HCEC 1CT (cell line): ENCODE data around the gene PRKD1.
"Not testable (repeated sequence)": the region's sequence is repeated elsewhere in the genome, so short reads cannot be mapped to it uniquely, and the experiment has no call there.

Source experiments
- DNase-seq: peaks from one replicate; pipeline ENCODE4 v3.0.0-alpha.2; 2017

PRKD1 gene

DNA sequence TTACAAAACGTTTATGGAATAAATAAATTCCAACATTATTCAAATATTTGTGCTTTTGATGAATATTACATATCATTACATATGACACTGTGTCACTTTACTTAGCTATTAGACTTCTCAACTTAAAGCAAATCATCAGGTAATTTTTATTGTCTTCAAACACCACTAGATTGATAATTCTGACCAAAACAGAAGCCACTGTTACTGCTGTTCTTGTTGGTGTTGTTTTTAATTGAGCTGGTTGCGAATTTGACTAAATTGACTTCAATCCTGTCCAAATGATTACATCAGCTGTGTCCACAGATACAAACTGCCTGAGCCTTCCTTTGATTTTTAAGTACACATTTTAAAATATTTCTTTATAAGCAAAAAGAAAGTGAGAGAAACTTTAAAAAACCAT is 29.2 kb downstream of the PRKD1 start:
- DNase-seq, result no peak

DNA sequence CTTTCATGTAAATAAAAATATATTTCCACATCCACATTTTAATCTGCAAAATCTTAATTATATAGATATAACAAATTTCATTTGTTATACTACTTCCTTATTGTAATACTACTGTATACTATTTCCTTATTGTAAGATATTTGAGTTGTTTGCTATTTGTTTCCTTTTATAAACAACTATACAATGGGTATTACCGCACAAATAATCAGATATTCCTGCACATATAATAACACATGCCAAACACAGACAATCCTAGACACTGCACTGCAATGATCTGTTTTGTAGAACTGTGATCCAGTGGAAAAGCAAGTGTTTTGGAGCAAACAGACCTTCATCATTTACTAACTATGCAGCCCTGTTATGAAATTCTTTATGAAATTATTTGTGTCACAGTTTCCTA is 30.5 kb downstream of the PRKD1 start:
- DNase-seq, result no peak

DNA sequence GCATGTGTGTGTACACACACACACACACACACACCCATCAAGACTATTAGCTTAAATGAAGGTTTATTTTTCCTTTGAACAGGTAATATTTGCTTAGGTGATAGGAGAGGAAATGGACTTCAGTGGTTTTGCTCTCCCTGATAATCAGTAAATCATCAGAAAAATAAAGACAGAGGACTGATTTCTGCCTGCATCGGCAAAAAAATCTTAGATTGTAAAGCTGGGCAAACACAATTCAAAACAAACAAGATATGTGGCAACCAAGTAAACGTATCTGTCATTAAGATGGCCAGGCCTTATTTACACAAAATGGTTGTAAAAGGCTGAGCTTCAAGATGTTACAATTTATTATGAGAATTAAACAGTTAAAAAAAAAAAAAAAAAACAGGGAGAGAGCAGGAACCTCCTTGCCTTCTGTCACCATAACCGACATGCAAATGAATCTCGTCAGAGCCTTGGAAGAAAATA is 31.3 kb downstream of the PRKD1 start:
- DNase-seq, result no peak

DNA sequence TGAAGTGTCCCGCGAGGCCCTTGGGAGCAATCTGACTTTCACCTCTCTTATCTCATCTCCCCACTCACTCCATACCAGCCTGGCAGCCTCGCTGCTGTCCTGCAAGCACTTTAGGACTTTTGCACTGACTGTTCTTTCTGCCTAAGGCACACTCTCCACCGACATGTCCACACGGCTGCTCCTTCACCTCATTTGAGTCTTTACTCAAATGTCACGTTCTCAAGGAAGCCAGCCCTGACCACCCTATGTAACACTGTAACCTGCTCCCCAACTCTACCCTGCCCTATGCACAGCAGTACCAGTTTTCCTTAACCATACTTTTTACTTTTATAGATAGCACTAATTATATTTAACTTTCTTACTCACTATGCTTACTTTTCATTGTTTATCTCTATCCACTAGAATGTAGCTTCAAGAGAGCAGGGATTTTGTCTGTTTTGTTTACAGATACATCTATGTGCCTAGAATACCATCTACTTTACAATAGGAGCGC is 32.0 kb downstream of the PRKD1 start:
- DNase-seq, result no peak

DNA sequence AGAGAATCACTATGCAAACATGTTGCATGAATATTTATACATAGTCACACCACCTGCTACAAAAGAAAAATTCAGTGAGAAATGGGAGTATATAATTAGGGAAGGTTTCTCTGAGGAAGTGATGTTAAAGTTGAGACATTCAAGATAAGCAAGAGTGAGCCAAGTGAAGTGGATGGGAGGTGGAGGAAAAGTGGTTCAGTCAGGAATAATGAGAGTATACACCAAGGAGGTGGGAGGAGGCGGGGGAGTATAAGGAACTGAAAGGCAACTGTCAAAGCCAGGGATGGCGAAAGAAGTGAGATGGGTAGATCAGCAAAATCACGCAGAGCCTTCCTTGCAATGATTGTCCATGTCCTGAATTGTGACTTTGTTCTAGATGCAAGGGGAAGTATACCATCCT is 33.7 kb downstream of the PRKD1 start:
- no peak for DNase-seq

DNA sequence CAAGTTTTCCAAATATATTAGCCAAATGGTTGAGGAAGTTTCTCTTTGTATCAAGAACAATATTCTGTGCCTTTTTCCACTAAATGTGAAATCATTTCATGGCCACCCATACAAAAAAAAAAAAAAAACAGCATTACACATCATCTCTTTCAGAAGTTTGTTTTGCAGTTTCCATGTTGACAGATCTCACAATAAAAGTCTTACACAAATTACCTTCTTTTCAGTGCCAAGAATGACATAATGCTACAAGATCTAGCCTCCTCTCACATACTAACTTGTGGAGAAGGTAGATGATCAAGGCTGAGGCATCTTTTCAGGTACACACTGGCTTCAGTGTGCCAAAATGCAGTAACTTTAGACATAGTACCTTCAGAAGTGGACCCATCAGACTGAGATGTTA is 35.3 kb downstream of the PRKD1 start:
- no peak for DNase-seq

DNA sequence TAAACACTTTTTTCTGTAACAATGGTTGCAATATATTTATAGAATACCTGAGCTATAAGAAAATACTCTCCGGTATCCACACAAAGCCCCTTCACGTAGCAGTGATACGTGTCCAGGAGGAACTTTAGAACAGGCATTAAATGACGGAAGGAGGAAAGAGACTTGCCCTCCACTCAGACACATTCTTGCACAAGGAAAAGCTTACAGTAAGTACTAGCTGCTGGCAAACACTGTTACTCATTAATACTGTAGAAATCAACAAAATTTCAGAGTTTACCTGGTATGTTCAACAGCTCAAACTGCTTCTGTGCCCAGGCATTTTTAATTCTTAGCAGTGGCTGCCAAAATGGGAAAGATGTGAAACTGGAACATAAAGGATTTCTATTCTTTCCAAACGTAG is 41.7 kb downstream of the PRKD1 start:
- no peak for DNase-seq

DNA sequence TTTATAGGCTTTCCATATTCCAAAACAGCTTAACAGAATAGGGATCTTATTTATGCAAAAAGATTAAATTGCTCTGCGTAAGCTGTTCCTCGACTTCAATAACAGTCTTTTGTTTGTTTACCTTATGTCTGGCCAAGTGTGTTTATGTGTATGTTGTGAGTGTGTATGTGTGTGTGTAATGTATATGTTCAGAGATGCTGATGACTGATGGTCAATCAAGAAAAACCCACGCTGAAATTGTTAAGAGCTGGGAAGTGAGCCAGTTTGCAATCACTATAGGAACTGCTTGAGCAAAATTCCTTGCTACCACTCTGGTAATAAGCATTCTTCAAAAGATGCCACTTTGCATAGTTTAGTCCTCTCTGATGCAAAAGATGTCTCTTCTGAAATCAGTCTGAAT is 59.6 kb downstream of the PRKD1 start:
- no peak for DNase-seq

DNA sequence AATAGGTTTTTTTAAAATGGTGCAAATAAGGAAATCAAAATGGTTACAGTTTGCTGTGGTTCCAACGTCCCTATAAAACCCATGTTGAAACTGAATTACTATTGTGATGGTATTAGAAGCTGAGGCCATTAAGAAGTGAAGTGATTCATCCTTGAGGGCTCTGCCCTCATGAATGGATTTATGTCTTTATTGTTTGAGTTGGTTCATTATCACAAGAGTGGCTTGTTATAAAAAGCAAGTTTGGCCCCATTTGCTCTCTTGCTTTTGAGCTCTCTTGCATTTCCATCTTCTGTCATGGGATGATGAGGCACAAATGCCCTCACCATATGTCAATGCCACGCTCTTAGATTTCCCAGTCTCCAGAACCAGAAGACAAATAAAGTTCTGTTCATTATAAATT is 62.3 kb downstream of the PRKD1 start:
- no peak for DNase-seq

DNA sequence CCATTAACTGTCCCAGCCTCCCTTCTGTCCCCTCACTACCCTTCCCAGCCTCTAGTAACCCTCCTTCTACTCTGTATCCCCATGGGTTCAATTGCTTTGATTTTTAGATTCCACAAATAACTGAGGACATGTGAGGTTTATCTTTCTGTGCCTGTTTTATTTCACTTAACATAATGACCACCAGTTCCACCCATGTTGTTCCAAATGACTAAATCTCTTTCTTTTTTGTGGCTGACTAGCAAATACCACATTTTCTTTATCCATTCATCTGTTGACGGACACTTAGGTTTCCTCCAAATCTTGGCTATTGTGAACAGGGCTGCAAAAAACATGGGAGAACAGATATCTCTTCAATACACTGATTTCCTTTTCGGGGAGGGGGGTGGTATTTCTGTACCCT is 65.7 kb downstream of the PRKD1 start:
- no peak for DNase-seq

DNA sequence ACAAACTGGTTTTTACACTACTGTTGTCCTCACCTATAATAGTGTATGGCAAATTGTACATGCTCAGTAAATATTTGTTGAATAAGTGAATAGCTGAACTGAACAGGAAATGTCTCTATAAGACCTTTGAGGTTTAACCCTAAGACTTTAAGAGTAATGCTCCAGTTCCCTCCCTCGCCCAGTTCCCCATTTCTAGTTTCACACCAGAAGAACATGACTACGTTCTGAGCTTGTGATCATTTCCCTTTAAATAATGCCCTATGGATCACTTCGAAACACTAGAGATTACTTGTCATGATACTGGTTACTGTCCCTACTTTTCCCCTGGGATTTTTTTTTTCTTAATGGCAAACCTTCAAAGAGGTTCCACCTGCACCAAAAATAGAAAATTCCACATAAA is 69.3 kb downstream of the PRKD1 start:
- DNase-seq, result no peak

DNA sequence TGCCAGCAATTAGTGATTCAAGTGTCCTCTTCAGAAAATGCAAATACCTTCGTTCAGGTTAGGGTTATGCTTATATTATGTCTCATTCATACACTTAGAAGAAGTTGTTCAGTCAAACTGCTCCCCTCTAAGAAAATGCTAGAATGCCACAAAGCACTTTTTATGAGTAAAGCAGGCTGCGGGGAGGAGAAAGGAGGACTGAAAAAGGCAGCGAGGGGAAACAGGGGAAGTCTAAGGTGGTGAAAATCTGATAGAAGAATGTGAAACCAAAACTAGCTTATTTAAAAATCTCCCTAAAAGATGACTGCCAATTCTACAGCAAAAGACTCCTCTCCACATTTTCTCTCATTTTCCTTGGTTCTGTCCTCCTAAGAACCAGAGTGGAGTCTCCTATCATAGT is 70.1 kb downstream of the PRKD1 start:
- DNase-seq, result no peak

DNA sequence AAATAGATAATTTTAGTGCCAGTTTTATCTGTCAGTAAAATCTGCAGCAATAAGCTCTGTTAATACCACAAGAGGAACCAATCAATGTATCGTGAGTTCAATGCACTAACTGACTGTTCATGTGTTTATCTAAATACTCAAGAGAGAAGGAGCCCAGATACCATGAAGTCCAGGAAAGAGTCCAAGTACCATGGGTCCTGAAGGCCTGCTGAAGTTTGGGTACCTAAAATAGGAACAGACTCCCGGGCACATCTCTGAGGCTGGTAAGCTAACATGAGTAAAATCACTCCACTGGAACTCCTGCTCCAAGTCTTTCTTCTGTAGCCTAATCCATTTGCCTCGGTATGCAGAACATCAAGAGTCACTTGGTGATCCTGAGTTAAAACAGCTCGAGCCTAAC is 71.1 kb downstream of the PRKD1 start:
- DNase-seq, result no peak

DNA sequence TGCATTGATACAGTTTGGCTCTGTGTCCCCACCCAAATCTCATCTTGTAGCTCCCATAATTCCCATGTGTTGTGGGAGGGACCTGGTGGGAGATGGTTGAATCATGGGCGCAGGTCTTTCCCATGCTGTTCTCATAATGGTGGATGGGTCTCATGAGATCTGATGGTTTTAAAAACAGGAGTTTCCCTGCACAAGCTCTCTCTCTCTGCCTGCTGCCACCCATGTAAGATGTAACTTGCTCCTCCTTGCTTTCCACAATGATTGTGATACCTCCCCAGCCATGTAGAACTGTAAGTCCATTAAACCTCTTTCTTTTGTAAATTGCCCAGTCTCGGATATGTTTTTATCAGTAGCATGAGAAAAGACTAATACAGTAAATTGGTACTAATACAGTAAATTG is 74.0 kb downstream of the PRKD1 start:
- DNase-seq, result not testable (repeated sequence)

DNA sequence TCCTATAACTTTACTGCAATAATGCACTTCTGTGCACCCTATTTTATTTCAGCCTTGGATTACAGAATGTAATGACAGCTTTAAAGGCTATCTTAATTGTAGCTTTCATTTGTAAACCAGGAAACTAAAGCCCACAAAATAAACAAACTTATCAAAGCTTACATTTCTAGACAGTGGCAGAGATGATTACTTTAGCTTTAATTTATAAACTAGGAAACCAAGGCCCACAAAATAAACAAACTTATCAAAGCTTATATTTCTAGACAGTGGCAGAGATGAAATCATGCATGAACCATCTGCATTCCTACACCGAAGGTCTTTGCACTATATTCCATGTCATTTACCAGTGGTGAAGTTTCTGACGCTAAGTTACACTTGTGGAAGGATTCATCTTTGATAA is 74.4 kb downstream of the PRKD1 start:
- no peak for DNase-seq

DNA sequence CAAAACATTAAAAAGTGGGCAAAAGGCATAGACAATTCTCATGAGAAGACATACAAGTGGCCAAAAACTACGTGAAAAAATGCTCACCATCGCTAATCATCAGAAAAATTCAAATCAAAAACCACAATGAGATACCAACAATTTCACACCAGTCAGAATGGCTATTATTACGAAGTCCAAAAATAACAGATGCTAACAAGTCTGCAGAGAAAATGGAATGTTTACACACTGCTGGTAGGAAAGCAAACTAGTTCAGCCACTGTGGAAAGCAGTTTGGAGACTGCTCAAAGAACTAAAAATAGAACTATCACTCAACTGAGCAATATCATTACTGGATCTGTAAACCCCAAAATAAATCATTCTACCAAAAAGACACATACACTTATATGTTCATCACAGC is 76.2 kb downstream of the PRKD1 start:
- DNase-seq, result no peak

DNA sequence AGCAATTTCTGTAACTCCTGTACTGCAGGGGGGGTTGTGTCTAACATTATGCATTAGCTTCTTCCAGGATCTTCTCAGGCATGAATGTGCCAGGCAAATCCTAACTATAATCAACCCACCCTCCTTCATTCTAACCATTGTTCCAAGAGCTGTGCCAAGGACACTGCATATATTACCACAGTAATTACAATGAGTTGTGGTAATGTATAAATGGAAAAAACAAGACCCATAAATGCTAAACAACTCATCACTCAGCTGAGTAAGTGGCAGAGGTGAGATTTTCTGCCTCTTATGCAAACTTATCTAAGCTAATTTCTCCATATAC is 80.6 kb downstream of the PRKD1 start:
- no peak for DNase-seq

DNA sequence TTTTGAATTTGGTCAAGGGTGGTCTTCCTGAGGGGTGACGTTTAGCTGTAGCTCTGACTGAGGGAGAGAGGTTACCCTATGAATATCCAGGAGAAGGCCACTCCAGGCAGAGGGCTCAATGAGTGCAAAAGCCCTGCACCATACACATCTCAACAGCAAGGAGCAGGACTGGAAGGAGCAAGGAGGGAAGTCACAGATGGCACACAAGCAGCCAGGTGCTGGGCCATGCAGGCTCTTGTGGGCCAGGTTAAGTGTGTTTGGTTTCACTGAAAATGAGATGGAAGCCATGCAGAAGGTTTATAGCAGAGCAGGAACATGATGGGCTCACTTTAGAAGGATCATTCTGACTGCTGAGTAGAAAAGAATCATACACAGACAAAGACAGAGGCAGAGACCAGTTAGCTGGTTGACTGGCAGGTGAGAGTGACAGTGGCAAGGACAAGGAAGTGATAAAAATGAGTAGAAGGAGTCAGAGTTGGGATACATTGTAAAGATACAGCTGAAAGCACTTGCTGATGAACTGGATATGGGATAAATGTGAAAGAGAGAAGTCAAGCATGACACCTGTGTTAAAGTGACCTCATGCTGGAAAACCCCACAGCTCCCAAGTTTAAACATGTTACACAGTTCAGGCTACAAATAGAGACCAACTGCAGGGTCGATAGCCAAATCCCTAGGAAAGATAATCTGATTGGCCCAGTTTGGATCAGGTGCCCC is 81.2 kb downstream of the PRKD1 start:
- DNase-seq, result no peak

DNA sequence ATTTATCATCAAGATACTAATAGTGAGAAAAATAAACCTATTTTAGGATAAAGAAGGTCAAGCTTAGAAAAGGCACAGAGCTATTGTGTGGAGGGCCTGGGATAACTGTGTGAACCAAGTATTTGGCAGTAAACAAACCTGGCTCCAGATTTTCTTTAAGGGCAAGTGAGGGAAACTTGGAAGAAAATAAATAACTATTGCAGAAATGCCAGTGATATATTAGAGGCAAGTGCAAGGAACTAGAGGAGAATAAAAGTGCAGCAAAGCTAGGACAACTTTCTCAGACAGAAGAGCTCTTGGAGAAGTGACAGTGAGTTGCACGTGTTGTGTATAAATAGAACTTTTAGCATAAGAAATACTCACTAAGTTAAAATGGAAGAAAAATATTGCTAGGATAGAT is 83.7 kb downstream of the PRKD1 start:
- DNase-seq, result no peak

DNA sequence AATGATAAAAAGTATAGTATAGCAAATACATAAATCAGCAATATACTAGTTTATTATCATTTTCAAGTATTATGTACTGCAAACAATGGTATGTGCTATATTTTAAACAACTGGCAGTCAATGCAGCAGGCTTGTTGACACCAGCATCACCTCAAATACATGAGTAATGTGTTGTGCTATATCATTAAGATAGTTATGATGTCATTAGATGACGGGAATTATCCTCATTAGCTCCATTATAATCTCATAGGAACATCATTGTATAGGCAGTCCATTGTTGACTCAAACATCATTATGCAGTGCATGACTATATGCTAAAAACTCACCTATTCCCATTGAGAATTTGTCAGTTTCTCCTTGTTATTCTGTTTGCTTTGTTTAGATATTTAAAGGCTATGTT is 85.4 kb downstream of the PRKD1 start:
- DNase-seq, result no peak

DNA sequence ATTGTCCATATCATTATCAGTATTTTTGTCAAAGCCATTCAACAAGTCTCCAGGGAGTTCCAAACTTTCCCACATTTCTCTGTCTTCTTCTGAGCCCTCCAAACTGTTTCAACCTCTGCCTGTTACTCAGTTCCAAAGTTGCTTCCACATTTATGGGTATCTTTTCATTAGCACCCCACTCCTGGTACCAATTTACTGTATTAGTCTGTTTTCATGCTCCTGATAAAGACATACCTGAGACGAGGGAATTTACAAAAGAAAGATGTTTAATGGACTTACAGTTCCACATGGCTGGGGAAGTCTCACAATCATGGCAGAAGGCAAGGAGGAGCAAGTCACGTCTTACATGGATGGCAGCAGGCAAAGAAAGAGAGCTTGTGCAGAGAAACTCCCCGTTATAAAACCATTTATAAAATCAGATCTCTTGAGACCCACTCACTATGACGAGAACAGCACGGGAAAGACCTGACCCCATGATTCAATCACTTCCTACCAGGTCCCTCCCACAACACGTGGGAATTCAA is 87.2 kb downstream of the PRKD1 start:
- DNase-seq, result not testable (repeated sequence)

DNA sequence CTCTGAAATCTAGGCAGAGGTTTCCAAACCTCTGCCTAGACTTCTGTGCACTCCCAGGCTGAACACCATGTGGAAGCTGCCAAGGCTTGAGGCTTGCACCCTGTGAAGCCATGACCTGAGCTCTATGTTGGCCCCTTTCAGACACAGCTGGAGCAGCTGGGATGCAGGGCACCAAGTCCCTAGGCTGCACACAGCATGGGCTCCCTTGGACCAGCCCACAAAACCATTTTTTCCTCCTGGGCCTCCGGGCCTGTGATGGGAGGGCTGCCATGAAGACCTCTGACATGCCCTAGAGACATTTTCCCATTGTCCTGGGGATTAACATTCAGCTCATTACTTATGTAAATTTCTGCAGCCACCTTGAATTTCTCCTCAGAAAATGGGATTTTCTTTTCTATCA is 88.0 kb downstream of the PRKD1 start:
- DNase-seq, result not testable (repeated sequence)

DNA sequence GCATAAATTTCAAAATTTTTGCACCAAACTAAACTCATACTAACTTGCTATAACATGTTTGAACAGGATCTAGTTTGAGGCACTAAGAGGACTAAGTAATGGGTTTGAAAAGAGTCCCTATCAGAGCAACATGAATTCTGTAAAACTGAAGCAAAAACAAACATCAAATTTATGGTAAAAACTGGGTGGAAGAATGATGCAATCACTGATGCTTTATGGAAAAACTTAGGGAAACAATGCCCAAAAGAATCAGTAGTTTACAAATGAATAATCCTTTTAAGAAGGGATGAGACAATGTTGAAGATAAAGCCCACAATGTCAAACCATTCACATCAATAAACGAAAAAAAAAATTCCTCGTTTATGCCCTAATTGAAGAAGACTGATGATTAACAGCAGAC is 88.9 kb downstream of the PRKD1 start:
- no peak for DNase-seq

DNA sequence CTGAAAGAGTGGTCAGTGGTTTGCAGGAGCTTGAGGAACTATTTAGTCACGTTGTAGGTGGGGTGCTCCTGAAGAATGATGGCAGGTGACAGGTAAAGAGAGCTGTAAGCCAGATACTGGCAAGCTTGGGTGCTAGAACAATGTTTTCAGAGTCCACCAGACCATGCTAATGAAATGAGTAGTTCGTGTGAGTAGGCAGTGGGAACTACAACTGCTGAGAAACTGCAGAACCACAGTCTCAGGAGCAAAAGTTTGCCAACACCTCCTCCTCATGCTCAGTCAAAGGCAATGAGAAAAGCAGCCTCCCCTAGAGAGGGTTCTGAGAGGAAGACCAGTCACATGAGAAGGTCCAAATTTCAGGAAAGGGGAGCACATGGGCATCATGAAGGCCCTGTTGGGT is 91.3 kb downstream of the PRKD1 start:
- DNase-seq, result no peak

DNA sequence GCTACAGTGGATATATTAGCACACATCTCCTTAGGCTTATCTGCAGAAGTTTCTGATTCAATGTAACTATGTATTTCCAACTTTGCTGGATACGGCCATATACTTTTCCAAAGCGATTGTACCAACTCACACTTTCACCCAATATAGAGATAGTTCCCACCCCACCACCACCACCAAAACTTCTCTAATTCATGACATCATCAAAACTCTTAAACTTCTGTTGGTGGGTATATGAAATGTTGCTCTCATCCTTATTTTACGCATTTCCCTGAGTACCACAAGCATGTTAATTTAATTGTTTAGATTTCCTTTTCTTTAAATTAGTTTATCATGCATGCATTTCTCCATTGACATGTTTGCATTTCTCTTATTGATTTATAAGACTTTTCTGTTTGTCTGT is 95.6 kb downstream of the PRKD1 start:
- no peak for DNase-seq
